GM23338 (cell line): ENCODE results near the gene ZNF660. TPM values are rescaled to one million over a fixed set of nuclear protein-coding genes. Genes with fewer than 3 reads are reported as not detected.

Experiments used
- ATAC-seq: fragments of 200-7000 bp; cut with Tn5 transposase; 3 replicates; pipeline ENCODE4 v1.9.1; 2020
- DNase-seq: peaks from one replicate; pipeline ENCODE4 v3.0.0-alpha.2; 2015; ENCODE audit warnings: low spot score
- H2AFZ ChIP-seq: fragments of 200-600 bp; sonication (generic); 2 replicates; pipeline ENCODE4 v1.8.0; 2016; ENCODE audit warnings: antibody characterized with exemption, mild to moderate bottlenecking, moderate library complexity
- H3F3A ChIP-seq: fragments of 200-600 bp; sonication (generic); replicated peaks from 2 replicates; pipeline ENCODE4 v1.8.0; 2017; ENCODE audit warnings: antibody characterized with exemption, mixed run types, low read depth
- H3K27ac ChIP-seq: fragments of 200-600 bp; sonication (generic); 2 replicates; pipeline ENCODE4 v1.6.1; 2016; ENCODE audit warnings: low read depth
- H3K27me3 ChIP-seq: fragments of 200-600 bp; sonication (generic); 2 replicates; pipeline ENCODE4 v1.8.0; 2016; ENCODE audit warnings: mild to moderate bottlenecking, mixed run types, moderate library complexity; ENCODE audit not compliant: insufficient read depth
- H3K36me3 ChIP-seq: fragments of 200-600 bp; sonication (generic); 2 replicates; pipeline ENCODE4 v1.8.0; 2016; ENCODE audit warnings: mild to moderate bottlenecking; ENCODE audit not compliant: insufficient read depth
- H3K4me1 ChIP-seq: fragments of 200-600 bp; sonication (generic); 2 replicates; pipeline ENCODE4 v1.8.0; 2016; ENCODE audit warnings: mild to moderate bottlenecking, moderate library complexity; ENCODE audit not compliant: insufficient read depth
- H3K4me2 ChIP-seq: fragments of 200-600 bp; sonication (generic); 2 replicates; pipeline ENCODE4 v1.7.1; 2017; ENCODE audit warnings: mixed run types
- H3K4me3 ChIP-seq: fragments of 200-600 bp; sonication (generic); 2 replicates; pipeline ENCODE4 v1.6.1; 2016; ENCODE audit warnings: mixed run types
- H3K79me2 ChIP-seq: fragments of 200-600 bp; sonication (generic); replicated peaks from 2 replicates; pipeline ENCODE4 v1.8.0; 2017; ENCODE audit warnings: mild to moderate bottlenecking; ENCODE audit not compliant: insufficient read depth
- H3K9me2 ChIP-seq: fragments of 200-600 bp; sonication (generic); 2 replicates; pipeline ENCODE4 v1.8.0; 2017; ENCODE audit not compliant: insufficient read depth
- H4K20me1 ChIP-seq: fragments of 200-600 bp; sonication (generic); replicated peaks from 2 replicates; pipeline ENCODE4 v1.8.0; 2017; ENCODE audit warnings: mild to moderate bottlenecking; ENCODE audit not compliant: insufficient read depth
- H3K27ac Mint-ChIP-seq: 2 replicates; pipeline ENCODE4 v1.8.0; 2020; ENCODE audit warnings: inconsistent platforms, mild to moderate bottlenecking, moderate library complexity, mixed read lengths
- H3K27me3 Mint-ChIP-seq: 3 replicates; pipeline ENCODE4 v1.8.0; 2022; ENCODE audit warnings: low read depth, mild to moderate bottlenecking, moderate library complexity, mixed read lengths, inconsistent platforms; ENCODE audit not compliant: insufficient read depth, poor library complexity
- H3K36me3 Mint-ChIP-seq: 3 replicates; pipeline ENCODE4 v1.8.0; 2021; ENCODE audit warnings: low read depth, mild to moderate bottlenecking, inconsistent platforms, moderate library complexity, mixed read lengths
- H3K4me1 Mint-ChIP-seq: 3 replicates; pipeline ENCODE4 v1.8.0; 2020; ENCODE audit warnings: mild to moderate bottlenecking, inconsistent platforms, mixed read lengths
- H3K4me3 Mint-ChIP-seq: 3 replicates; pipeline ENCODE4 v1.8.0; 2021; ENCODE audit warnings: moderate library complexity, mild to moderate bottlenecking, inconsistent platforms, mixed read lengths
- H3K9me3 Mint-ChIP-seq: 3 replicates; pipeline ENCODE4 v1.8.0; 2020; ENCODE audit warnings: moderate library complexity, mild to moderate bottlenecking, inconsistent platforms, mixed read lengths
- EZH2 ChIP-seq: fragments of 200-600 bp; sonication (generic); IDR thresholded peaks from one replicate; pipeline ENCODE4 v1.8.0; 2017; ENCODE audit warnings: antibody characterized with exemption, mild to moderate bottlenecking, low read depth; ENCODE audit not compliant: unreplicated experiment
- EZH2phosphoT487 ChIP-seq: fragments of 200-600 bp; sonication (generic); IDR thresholded peaks from one replicate; pipeline ENCODE4 v1.8.1; 2018; ENCODE audit warnings: antibody characterized with exemption; ENCODE audit not compliant: unreplicated experiment
- JUNB ChIP-seq: IDR thresholded peaks from one replicate; pipeline ENCODE4 v1.6.1; 2016; ENCODE audit warnings: antibody characterized with exemption; ENCODE audit not compliant: unreplicated experiment
- POLR2AphosphoS5 ChIP-seq: IDR thresholded peaks from 2 replicates; pipeline ENCODE4 v1.6.1; 2016; ENCODE audit warnings: antibody characterized with exemption, low read depth
- STAT1 ChIP-seq: IDR thresholded peaks from one replicate; pipeline ENCODE4 v1.6.1; 2016; ENCODE audit warnings: antibody characterized with exemption; ENCODE audit not compliant: unreplicated experiment
- ZNF114 ChIP-seq: fragments of 250-450 bp; sonication (Bioruptor Pico); IDR thresholded peaks from 2 replicates; pipeline ENCODE4 v1.5.0; 2020; ENCODE audit warnings: mild to moderate bottlenecking, moderate library complexity
- ZNF331 ChIP-seq: fragments of 250-450 bp; sonication (Bioruptor Pico); IDR thresholded peaks from 2 replicates; pipeline ENCODE4 v1.5.0; 2020; ENCODE audit warnings: low read depth, mild to moderate bottlenecking, moderate library complexity
- polyA plus RNA-seq: library from polyadenylated mRNA; unstranded; fragments of >200 nt; fragmentation: Nextera tagmentation; extraction: Ambion mirVana; gene quantifications from 2 replicates; pipeline ENCODE4 v1.2.1, GENCODE V29; 2016
- total RNA-seq: library from RNA; depleted of rRNA; stranded (reverse); fragments of >200 nt; shearing (Covaris generic); gene quantifications from 2 replicates; pipeline ENCODE4 v1.2.3, GENCODE V29; 2014
- TF ChIP-seq, protein P1 (sequence below): IDR thresholded peaks from 2 replicates; pipeline ENCODE4 v1.6.1; 2016; ENCODE audit warnings: antibody characterized with exemption
- TF ChIP-seq, protein P2 (sequence below): IDR thresholded peaks from one replicate; pipeline ENCODE4 v1.6.1; 2018; ENCODE audit warnings: antibody characterized with exemption; ENCODE audit not compliant: unreplicated experiment
- TF ChIP-seq, protein P3 (sequence below), 2 experiments: fragments of 200-600 bp in 1 of 2; sonication (generic) in 1 of 2; conservative IDR thresholded peaks; 2 replicates each; pipeline versions ENCODE4 v1.5.1 to v1.6.1; 2016 to 2017; ENCODE audit warnings: antibody characterized with exemption in 2 of 2, low read depth in 2 of 2, mild to moderate bottlenecking in 2 of 2, moderate library complexity in 1 of 2

ZNF660 gene
- total and polyA plus RNA-seq, 2 experiments from 2014 or later, result 5.4 to 10.1 TPM

- peak within 1 kb of the TSS; percentile 98 for H3K4me3 ChIP-seq
- DNase-seq, result peak; percentile 88
- H3K36me3 ChIP-seq, result peaks cover 12% of the 10 kb centered on the region
- H3K27ac Mint-ChIP-seq, result peak within 1 kb of the TSS; percentile 89
- H3K4me1 ChIP-seq, result peaks cover 11% of the 10 kb centered on the region; the same call in 1 of the 2 replicates
- H2AFZ ChIP-seq, result peak within 1 kb of the TSS; percentile 86
- H3K4me2 ChIP-seq, result peak within 1 kb of the TSS; percentile 99
- peak; percentile 84 for TF ChIP-seq POLR2AphosphoS5
- TF ChIP-seq ZNF114 (CRISPR knock-in tag), result no peak
- TF ChIP-seq, protein P1, sequence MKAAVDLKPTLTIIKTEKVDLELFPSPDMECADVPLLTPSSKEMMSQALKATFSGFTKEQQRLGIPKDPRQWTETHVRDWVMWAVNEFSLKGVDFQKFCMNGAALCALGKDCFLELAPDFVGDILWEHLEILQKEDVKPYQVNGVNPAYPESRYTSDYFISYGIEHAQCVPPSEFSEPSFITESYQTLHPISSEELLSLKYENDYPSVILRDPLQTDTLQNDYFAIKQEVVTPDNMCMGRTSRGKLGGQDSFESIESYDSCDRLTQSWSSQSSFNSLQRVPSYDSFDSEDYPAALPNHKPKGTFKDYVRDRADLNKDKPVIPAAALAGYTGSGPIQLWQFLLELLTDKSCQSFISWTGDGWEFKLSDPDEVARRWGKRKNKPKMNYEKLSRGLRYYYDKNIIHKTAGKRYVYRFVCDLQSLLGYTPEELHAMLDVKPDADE, result 0 out of 2 replicates have a peak, but pooled peaks have one; percentile 44
- TF ChIP-seq, protein P2, sequence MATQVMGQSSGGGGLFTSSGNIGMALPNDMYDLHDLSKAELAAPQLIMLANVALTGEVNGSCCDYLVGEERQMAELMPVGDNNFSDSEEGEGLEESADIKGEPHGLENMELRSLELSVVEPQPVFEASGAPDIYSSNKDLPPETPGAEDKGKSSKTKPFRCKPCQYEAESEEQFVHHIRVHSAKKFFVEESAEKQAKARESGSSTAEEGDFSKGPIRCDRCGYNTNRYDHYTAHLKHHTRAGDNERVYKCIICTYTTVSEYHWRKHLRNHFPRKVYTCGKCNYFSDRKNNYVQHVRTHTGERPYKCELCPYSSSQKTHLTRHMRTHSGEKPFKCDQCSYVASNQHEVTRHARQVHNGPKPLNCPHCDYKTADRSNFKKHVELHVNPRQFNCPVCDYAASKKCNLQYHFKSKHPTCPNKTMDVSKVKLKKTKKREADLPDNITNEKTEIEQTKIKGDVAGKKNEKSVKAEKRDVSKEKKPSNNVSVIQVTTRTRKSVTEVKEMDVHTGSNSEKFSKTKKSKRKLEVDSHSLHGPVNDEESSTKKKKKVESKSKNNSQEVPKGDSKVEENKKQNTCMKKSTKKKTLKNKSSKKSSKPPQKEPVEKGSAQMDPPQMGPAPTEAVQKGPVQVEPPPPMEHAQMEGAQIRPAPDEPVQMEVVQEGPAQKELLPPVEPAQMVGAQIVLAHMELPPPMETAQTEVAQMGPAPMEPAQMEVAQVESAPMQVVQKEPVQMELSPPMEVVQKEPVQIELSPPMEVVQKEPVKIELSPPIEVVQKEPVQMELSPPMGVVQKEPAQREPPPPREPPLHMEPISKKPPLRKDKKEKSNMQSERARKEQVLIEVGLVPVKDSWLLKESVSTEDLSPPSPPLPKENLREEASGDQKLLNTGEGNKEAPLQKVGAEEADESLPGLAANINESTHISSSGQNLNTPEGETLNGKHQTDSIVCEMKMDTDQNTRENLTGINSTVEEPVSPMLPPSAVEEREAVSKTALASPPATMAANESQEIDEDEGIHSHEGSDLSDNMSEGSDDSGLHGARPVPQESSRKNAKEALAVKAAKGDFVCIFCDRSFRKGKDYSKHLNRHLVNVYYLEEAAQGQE, result peak; percentile 9
- H4K20me1 ChIP-seq, result no peaks in the 10 kb centered on the region
- peaks cover 38% of the 10 kb centered on the region for H3K36me3 Mint-ChIP-seq
- H3K27me3 Mint-ChIP-seq, result peaks cover 10% of the 10 kb centered on the region
- peaks cover 28% of the 10 kb centered on the region; the same call in 1 of the 2 replicates for H3K27me3 ChIP-seq
- peaks cover 12% of the 10 kb centered on the region for H3K9me2 ChIP-seq
- H3K4me1 Mint-ChIP-seq, result peaks cover 15% of the 10 kb centered on the region
- peaks cover 8% of the 10 kb centered on the region; the same call in 2 of the 3 replicates for H3K9me3 Mint-ChIP-seq
- H3K27ac ChIP-seq, result no peak within 1 kb of the TSS
- peak; percentile 96 for ATAC-seq
- H3F3A ChIP-seq, result no peaks in the 10 kb centered on the region
- peaks cover 15% of the 10 kb centered on the region for H3K79me2 ChIP-seq
- H3K4me3 Mint-ChIP-seq, result peak within 1 kb of the TSS; percentile 97
Observed at GRCh38 chr3:44554626-44555592, 29.9 kb upstream of the ZNF660 start, which contains the start of gene ZKSCAN7. ZKSCAN7 (plus strand) TSS chr3:44555193; CDS start chr3:44557048, 1,855 bp downstream.

DNA sequence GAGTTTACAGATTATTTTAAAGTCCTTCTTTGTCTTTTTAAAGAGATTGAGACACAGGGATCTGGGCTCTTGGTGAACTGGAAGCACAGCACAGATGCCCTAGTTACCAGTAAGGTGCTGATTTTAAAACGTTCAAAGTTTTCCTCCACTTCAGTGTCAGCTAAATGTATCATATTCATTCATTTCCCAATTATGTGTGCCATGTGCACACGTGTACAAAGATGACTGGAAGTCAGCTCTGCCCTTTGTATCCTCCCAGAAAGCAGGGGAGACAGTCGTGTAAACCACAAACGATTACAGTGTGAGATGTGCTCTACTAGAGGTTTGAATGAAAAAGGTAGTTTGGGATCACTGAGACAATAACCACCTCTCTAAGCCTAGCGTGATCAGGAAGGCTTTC lies 29.0 kb upstream of the ZNF660 start:
- H3K4me3 Mint-ChIP-seq, result peak overlapping the region; percentile 97
- peaks cover 28% of the 10 kb centered on the region; the same call in 1 of the 2 replicates for H3K27me3 ChIP-seq
- peaks cover 13% of the 10 kb centered on the region for H3K9me3 Mint-ChIP-seq
- no peak; the same call in 2 of the 3 replicates for ATAC-seq
- H3K27me3 Mint-ChIP-seq, result peaks cover 8% of the 10 kb centered on the region
- peaks cover 46% of the 10 kb centered on the region for H3K36me3 Mint-ChIP-seq
- peak; percentile 3 for DNase-seq
- peaks cover 11% of the 10 kb centered on the region; the same call in 1 of the 2 replicates for H3K4me1 ChIP-seq
- H4K20me1 ChIP-seq, result no peaks in the 10 kb centered on the region
- TF ChIP-seq POLR2AphosphoS5 (no peak), EZH2 (no peak), JUNB (no peak), STAT1 (no peak), ZNF331 (no peak), EZH2phosphoT487 (no peak)
- TF ChIP-seq, protein P2, result no peak
- TF ChIP-seq, protein P3, sequence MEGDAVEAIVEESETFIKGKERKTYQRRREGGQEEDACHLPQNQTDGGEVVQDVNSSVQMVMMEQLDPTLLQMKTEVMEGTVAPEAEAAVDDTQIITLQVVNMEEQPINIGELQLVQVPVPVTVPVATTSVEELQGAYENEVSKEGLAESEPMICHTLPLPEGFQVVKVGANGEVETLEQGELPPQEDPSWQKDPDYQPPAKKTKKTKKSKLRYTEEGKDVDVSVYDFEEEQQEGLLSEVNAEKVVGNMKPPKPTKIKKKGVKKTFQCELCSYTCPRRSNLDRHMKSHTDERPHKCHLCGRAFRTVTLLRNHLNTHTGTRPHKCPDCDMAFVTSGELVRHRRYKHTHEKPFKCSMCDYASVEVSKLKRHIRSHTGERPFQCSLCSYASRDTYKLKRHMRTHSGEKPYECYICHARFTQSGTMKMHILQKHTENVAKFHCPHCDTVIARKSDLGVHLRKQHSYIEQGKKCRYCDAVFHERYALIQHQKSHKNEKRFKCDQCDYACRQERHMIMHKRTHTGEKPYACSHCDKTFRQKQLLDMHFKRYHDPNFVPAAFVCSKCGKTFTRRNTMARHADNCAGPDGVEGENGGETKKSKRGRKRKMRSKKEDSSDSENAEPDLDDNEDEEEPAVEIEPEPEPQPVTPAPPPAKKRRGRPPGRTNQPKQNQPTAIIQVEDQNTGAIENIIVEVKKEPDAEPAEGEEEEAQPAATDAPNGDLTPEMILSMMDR (conservative IDR thresholded peaks at IDR 0.05; ENCODE audit: low read depth in 2 of 2), result no peak
- H3K27ac ChIP-seq, result no peak overlapping the region
- H3K36me3 ChIP-seq, result peaks cover 18% of the 10 kb centered on the region
- peak overlapping the region; percentile 98 for H3K4me3 ChIP-seq
- peak overlapping the region; percentile 99 for H3K4me2 ChIP-seq
- H3K9me2 ChIP-seq, result peaks cover 12% of the 10 kb centered on the region
- H2AFZ ChIP-seq, result peak overlapping the region; percentile 86
- H3K4me1 Mint-ChIP-seq, result peaks cover 15% of the 10 kb centered on the region
- H3K79me2 ChIP-seq, result peaks cover 15% of the 10 kb centered on the region
- H3F3A ChIP-seq, result no peaks in the 10 kb centered on the region
- peak overlapping the region; percentile 89; the same call in 1 of the 2 replicates for H3K27ac Mint-ChIP-seq
